SH-SY5Y (cell line): Measurements from ENCODE around the gene EPS8L2.

ENCODE experiments used
- GATA2 ChIP-seq: IDR thresholded peaks from 2 replicates; pipeline ENCODE4 v1.6.1; 2011; ENCODE audit warnings: mild to moderate bottlenecking, low read depth, low read length
- GATA3 ChIP-seq: IDR thresholded peaks from 2 replicates; pipeline ENCODE4 v1.6.1; 2011; ENCODE audit warnings: low read depth, mild to moderate bottlenecking, low read length, moderate library complexity

- no peak for TF ChIP-seq GATA3
- no peak for TF ChIP-seq GATA2
Observed at GRCh38 chr11:705646-706438, at the start of gene EPS8L2.
